ENCODE data around the gene GPS2. TPM values are rescaled to one million over a fixed set of nuclear protein-coding genes. Genes with fewer than 3 reads are reported as not detected.

GPS2 gene
- total and polyA plus RNA-seq, 2 donors (not counting 1 experiment from before 2014, with no cell fraction given), result 30.6 to 55.3 TPM

GRCh38 chr17:7328840-7329373, 13.7 kb upstream of the GPS2 start, which contains the start of gene NEURL4:
TSS of gene NEURL4 (minus strand) at chr17:7329335. CDS start at chr17:7329312, 23 bp downstream.
- peak within 1 kb of the TSS; percentile 72 for H3K27ac ChIP-seq (ENCODE audit: insufficient read depth, low read length)
- H3K79me2 ChIP-seq (ENCODE audit: control insufficient read depth, insufficient read depth, low read length), result peaks cover 6% of the 10 kb centered on the region
- H3K27me3 ChIP-seq (ENCODE audit: control insufficient read depth, insufficient read depth, low read length), result peaks cover 7% of the 10 kb centered on the region
- peak within 1 kb of the TSS; percentile 97 for H2AFZ ChIP-seq (ENCODE audit: low read length)
- peak within 1 kb of the TSS; percentile 70 for H3K9ac ChIP-seq (ENCODE audit: insufficient read depth, low read length)
- no peaks in the 10 kb centered on the region for H3K4me1 ChIP-seq (ENCODE audit: control insufficient read depth, extremely low read depth, insufficient read depth, low read length)
- H3K4me2 ChIP-seq (ENCODE audit: extremely low read depth, insufficient read depth, low read length), result peak within 1 kb of the TSS; percentile 97
- TF ChIP-seq EZH2 (IDR thresholded peaks at IDR 0.05; ENCODE audit: low read length, missing control alignments) (no peak), CTCF (conservative IDR thresholded peaks at IDR 0.05 in 1 of 2, IDR thresholded peaks at IDR 0.05 in 1 of 2; ENCODE audit: low read depth in 1 of 2, low read length in 2 of 2) (peak in 1 of 2 donors; percentile 12)
- peaks cover 6% of the 10 kb centered on the region for H3K36me3 ChIP-seq (ENCODE audit: control insufficient read depth, insufficient read depth, low read length)
- H3K4me3 ChIP-seq (replicated peaks in 1 of 4; ENCODE audit: control extremely low read depth in 1 of 4, insufficient read depth in 1 of 4, low read depth in 3 of 4, low read length in 4 of 4), result peak within 1 kb of the TSS; percentile 54 to 93 (median 83)
- no peaks in the 10 kb centered on the region for H3K9me3 ChIP-seq (ENCODE audit: control insufficient read depth, insufficient read depth, low read depth, low read length)
- DNase-seq (ENCODE audit: low read depth in 2 of 2), result peak in 1 of 2 donors; percentile 16
- no peaks in the 10 kb centered on the region for H4K20me1 ChIP-seq (ENCODE audit: control insufficient read depth, extremely low read depth, insufficient read depth, low read length)

GRCh38 chr17:7328009-7328408, 12.8 kb upstream of the GPS2 start:
- H3K4me1 ChIP-seq (ENCODE audit: control insufficient read depth, extremely low read depth, insufficient read depth, low read length), result no peaks in the 10 kb centered on the region
- peaks cover 14% of the 10 kb centered on the region for H3K36me3 ChIP-seq (ENCODE audit: control insufficient read depth, insufficient read depth, low read length)
- peaks cover 7% of the 10 kb centered on the region for H3K27me3 ChIP-seq (ENCODE audit: control insufficient read depth, insufficient read depth, low read length)
- no peak for DNase-seq (ENCODE audit: low read depth in 2 of 2)
- no peak overlapping the region for H3K9ac ChIP-seq (ENCODE audit: insufficient read depth, low read length)
- peak overlapping the region; percentile 66 for H3K4me2 ChIP-seq (ENCODE audit: extremely low read depth, insufficient read depth, low read length)
- no peaks in the 10 kb centered on the region for H4K20me1 ChIP-seq (ENCODE audit: control insufficient read depth, extremely low read depth, insufficient read depth, low read length)
- H3K79me2 ChIP-seq (ENCODE audit: control insufficient read depth, insufficient read depth, low read length), result peaks cover 6% of the 10 kb centered on the region
- H2AFZ ChIP-seq (ENCODE audit: low read length), result no peak overlapping the region
- H3K27ac ChIP-seq (ENCODE audit: insufficient read depth, low read length), result no peak overlapping the region
- H3K4me3 ChIP-seq (replicated peaks in 1 of 4; ENCODE audit: control extremely low read depth in 1 of 4, insufficient read depth in 1 of 4, low read depth in 3 of 4, low read length in 4 of 4), result peak overlapping the region in 3 of 4 experiments; percentile 54 to 88 (median 86)
- TF ChIP-seq EZH2 (IDR thresholded peaks at IDR 0.05; ENCODE audit: low read length, missing control alignments), result no peak
- no peak for TF ChIP-seq CTCF (conservative IDR thresholded peaks at IDR 0.05 in 1 of 2, IDR thresholded peaks at IDR 0.05 in 1 of 2; ENCODE audit: low read depth in 1 of 2, low read length in 2 of 2)
- H3K9me3 ChIP-seq (ENCODE audit: control insufficient read depth, insufficient read depth, low read depth, low read length), result no peaks in the 10 kb centered on the region

- Histone ChIP-seq H3K4me3 (replicated peaks in 1 of 4; ENCODE audit: control extremely low read depth in 1 of 4, insufficient read depth in 1 of 4, low read depth in 3 of 4, low read length in 4 of 4) (no peak overlapping the region), H3K4me2 (ENCODE audit: extremely low read depth, insufficient read depth, low read length) (no peak overlapping the region), H3K9me3 (ENCODE audit: control insufficient read depth, insufficient read depth, low read depth, low read length) (no peaks in the 10 kb centered on the region), H3K4me1 (ENCODE audit: control insufficient read depth, extremely low read depth, insufficient read depth, low read length) (no peaks in the 10 kb centered on the region), H3K27ac (ENCODE audit: insufficient read depth, low read length) (no peak overlapping the region), H4K20me1 (ENCODE audit: control insufficient read depth, extremely low read depth, insufficient read depth, low read length) (no peaks in the 10 kb centered on the region), H3K36me3 (ENCODE audit: control insufficient read depth, insufficient read depth, low read length) (peaks cover 16% of the 10 kb centered on the region), H3K27me3 (ENCODE audit: control insufficient read depth, insufficient read depth, low read length) (peaks cover 7% of the 10 kb centered on the region), H3K79me2 (ENCODE audit: control insufficient read depth, insufficient read depth, low read length) (peaks cover 6% of the 10 kb centered on the region), H3K9ac (ENCODE audit: insufficient read depth, low read length) (no peak overlapping the region), H2AFZ (ENCODE audit: low read length) (no peak overlapping the region)
- no peak for DNase-seq (ENCODE audit: low read depth in 2 of 2)
- no peak for TF ChIP-seq EZH2 (IDR thresholded peaks at IDR 0.05; ENCODE audit: low read length, missing control alignments)
- TF ChIP-seq CTCF (conservative IDR thresholded peaks at IDR 0.05 in 1 of 2, IDR thresholded peaks at IDR 0.05 in 1 of 2; ENCODE audit: low read depth in 1 of 2, low read length in 2 of 2), result no peak
Observed at GRCh38 chr17:7327501-7327900, 12.3 kb upstream of the GPS2 start.
